ENCODE measurements around the gene STK11. TPM values are rescaled to one million over a fixed set of nuclear protein-coding genes. Genes with fewer than 3 reads are reported as not detected.

The STK11 gene
- total RNA-seq, 2 donors from 2014 or later = 60.2 to 70.0 TPM

GRCh38 chr19:1247748-1248138 is 42.2 kb downstream of the STK11 start:
- DNase-seq (ENCODE audit: low spot score) = no peak
- peaks cover 29 to 57% of the 10 kb centered on the region in 2 donors for H3K4me1 ChIP-seq (ENCODE audit: control insufficient read depth in 1 of 2, low read depth in 2 of 2)
- peak overlapping the region; percentile 99 for H3K4me3 ChIP-seq
- TF ChIP-seq, protein P1, sequence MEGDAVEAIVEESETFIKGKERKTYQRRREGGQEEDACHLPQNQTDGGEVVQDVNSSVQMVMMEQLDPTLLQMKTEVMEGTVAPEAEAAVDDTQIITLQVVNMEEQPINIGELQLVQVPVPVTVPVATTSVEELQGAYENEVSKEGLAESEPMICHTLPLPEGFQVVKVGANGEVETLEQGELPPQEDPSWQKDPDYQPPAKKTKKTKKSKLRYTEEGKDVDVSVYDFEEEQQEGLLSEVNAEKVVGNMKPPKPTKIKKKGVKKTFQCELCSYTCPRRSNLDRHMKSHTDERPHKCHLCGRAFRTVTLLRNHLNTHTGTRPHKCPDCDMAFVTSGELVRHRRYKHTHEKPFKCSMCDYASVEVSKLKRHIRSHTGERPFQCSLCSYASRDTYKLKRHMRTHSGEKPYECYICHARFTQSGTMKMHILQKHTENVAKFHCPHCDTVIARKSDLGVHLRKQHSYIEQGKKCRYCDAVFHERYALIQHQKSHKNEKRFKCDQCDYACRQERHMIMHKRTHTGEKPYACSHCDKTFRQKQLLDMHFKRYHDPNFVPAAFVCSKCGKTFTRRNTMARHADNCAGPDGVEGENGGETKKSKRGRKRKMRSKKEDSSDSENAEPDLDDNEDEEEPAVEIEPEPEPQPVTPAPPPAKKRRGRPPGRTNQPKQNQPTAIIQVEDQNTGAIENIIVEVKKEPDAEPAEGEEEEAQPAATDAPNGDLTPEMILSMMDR (IDR thresholded peaks at IDR 0.05) = no peak
- no peak for ATAC-seq (ENCODE audit: insufficient number of reproducible peaks, low FRiP score, low read depth)
- no peaks in the 10 kb centered on the region for H3K9me3 ChIP-seq
- H3K36me3 ChIP-seq = no peaks in the 10 kb centered on the region
- H3K27ac ChIP-seq = peak overlapping the region; percentile 100
- H3K27me3 ChIP-seq (replicated peaks; ENCODE audit: insufficient read depth) = no peaks in the 10 kb centered on the region

DNA sequence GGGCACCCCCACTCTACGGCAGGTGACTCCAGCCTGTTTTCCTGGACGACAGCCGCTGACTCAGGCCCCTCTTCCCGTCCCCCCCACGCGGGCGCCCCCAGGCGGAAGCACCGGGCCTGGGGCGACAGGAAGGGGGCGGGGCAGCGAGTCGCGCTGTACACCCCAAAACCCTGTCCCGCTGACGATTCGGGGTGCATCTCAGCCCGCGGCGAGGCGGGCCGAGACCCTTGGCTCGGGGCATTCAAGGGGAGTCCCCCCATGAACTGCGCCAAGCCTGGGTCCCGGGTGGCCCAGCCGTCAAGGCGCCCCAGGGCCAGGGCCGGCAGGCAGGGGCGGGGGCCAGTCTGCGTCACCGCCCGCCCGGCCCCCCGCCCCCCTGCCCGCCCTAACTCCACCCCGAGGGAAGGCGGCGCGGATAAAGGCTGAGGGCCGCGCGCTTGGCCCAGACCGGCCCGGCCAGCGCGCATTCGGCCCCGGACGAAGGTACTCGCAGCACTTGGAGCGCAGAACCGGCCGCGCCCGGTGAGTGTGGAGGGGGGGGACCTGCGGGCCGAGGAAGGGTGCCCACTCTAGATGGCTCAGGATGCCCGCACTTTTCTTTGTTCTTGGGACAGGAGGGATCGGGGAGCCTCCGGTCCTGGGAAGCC is 42.7 kb downstream of the STK11 start, which contains the start of gene MIDN:
Gene MIDN (plus strand): TSS at position 445 of the 647 bp plus-strand sequence. CDS start 1,714 bp downstream, outside the sequence.
- H3K9me3 ChIP-seq = no peaks in the 10 kb centered on the region
- peaks cover 25 to 52% of the 10 kb centered on the region in 2 donors for H3K4me1 ChIP-seq (ENCODE audit: control insufficient read depth in 1 of 2, low read depth in 2 of 2)
- DNase-seq (ENCODE audit: low spot score) (no peak), ATAC-seq (ENCODE audit: insufficient number of reproducible peaks, low FRiP score, low read depth) (peak; percentile 4)
- TF ChIP-seq, protein P1 (IDR thresholded peaks at IDR 0.05) = no peak
- H3K4me3 ChIP-seq = peak within 1 kb of the TSS; percentile 99
- H3K27ac ChIP-seq = peak within 1 kb of the TSS; percentile 100
- no peaks in the 10 kb centered on the region for H3K27me3 ChIP-seq (replicated peaks; ENCODE audit: insufficient read depth)
- no peaks in the 10 kb centered on the region for H3K36me3 ChIP-seq

GRCh38 chr19:1248786-1249297 is 43.3 kb downstream of the STK11 start:
- H3K4me1 ChIP-seq (ENCODE audit: control insufficient read depth in 1 of 2, low read depth in 2 of 2) = peaks cover 25 to 51% of the 10 kb centered on the region in 2 donors
- H3K27ac ChIP-seq = peak overlapping the region; percentile 100
- H3K9me3 ChIP-seq = no peaks in the 10 kb centered on the region
- no peaks in the 10 kb centered on the region for H3K27me3 ChIP-seq (replicated peaks; ENCODE audit: insufficient read depth)
- peak; percentile 0 for ATAC-seq (ENCODE audit: insufficient number of reproducible peaks, low FRiP score, low read depth)
- DNase-seq (ENCODE audit: low spot score) = no peak
- peak overlapping the region; percentile 99 for H3K4me3 ChIP-seq
- TF ChIP-seq, protein P1 (IDR thresholded peaks at IDR 0.05) = peak; percentile 82
- no peaks in the 10 kb centered on the region for H3K36me3 ChIP-seq

GRCh38 chr19:1249298-1249989 is 43.9 kb downstream of the STK11 start:
- Histone ChIP-seq H3K4me3 (peak overlapping the region; percentile 99), H3K27me3 (replicated peaks; ENCODE audit: insufficient read depth) (no peaks in the 10 kb centered on the region), H3K9me3 (no peaks in the 10 kb centered on the region), H3K36me3 (peaks cover 5% of the 10 kb centered on the region), H3K27ac (peak overlapping the region; percentile 100), H3K4me1 (ENCODE audit: control insufficient read depth in 1 of 2, low read depth in 2 of 2) (peaks cover 27 to 51% of the 10 kb centered on the region in 2 donors)
- peak; percentile 16 for ATAC-seq (ENCODE audit: insufficient number of reproducible peaks, low FRiP score, low read depth)
- DNase-seq (ENCODE audit: low spot score) = peak; percentile 79
- TF ChIP-seq, protein P1 (IDR thresholded peaks at IDR 0.05) = no peak

- Histone ChIP-seq H3K27ac (peak overlapping the region; percentile 99), H3K4me1 (ENCODE audit: control insufficient read depth in 1 of 2, low read depth in 2 of 2) (peaks cover 27 to 51% of the 10 kb centered on the region in 2 donors), H3K4me3 (peak overlapping the region; percentile 99), H3K36me3 (peaks cover 11% of the 10 kb centered on the region), H3K27me3 (replicated peaks; ENCODE audit: insufficient read depth) (no peaks in the 10 kb centered on the region), H3K9me3 (no peaks in the 10 kb centered on the region)
- TF ChIP-seq, protein P1 (IDR thresholded peaks at IDR 0.05) = no peak
- ATAC-seq (ENCODE audit: insufficient number of reproducible peaks, low FRiP score, low read depth) (no peak), DNase-seq (ENCODE audit: low spot score) (no peak)
These were observed 44.4 kb downstream of the STK11 start for GRCh38 chr19:1249990-1250436.
